ENCODE data around the gene UBAP1L. TPM values are rescaled to one million over a fixed set of nuclear protein-coding genes. Genes with fewer than 3 reads are reported as not detected.
A peak's percentile ranks its signal among the peaks of the same experiment; 100 is the strongest.

The UBAP1L gene
- total and polyA plus RNA-seq, 8 donors = 1.8 to 5.3 (median 3.0) TPM; not detected in 2

- H3K36me3 ChIP-seq = peaks cover 0 to 23% (median 3%) of the 10 kb centered on the region in 4 donors
- H3K4me3 ChIP-seq = no peak overlapping the region
- TF ChIP-seq POLR2AphosphoS5 (IDR thresholded peaks at IDR 0.05) (no peak), EP300 (IDR thresholded peaks at IDR 0.05) (no peak), POLR2A (IDR thresholded peaks at IDR 0.05) (no peak)
- TF ChIP-seq, protein P1, sequence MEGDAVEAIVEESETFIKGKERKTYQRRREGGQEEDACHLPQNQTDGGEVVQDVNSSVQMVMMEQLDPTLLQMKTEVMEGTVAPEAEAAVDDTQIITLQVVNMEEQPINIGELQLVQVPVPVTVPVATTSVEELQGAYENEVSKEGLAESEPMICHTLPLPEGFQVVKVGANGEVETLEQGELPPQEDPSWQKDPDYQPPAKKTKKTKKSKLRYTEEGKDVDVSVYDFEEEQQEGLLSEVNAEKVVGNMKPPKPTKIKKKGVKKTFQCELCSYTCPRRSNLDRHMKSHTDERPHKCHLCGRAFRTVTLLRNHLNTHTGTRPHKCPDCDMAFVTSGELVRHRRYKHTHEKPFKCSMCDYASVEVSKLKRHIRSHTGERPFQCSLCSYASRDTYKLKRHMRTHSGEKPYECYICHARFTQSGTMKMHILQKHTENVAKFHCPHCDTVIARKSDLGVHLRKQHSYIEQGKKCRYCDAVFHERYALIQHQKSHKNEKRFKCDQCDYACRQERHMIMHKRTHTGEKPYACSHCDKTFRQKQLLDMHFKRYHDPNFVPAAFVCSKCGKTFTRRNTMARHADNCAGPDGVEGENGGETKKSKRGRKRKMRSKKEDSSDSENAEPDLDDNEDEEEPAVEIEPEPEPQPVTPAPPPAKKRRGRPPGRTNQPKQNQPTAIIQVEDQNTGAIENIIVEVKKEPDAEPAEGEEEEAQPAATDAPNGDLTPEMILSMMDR (IDR thresholded peaks at IDR 0.05) = no peak
- peaks cover 0 to 50% (median 9%) of the 10 kb centered on the region in 4 donors for H3K4me1 ChIP-seq
- no peak for DNase-seq
- peaks cover 0 to 4% (median 0%) of the 10 kb centered on the region in 3 donors for H3K27me3 ChIP-seq
- no peaks in the 10 kb centered on the region for H3K9me3 ChIP-seq
- H3K27ac ChIP-seq = peak overlapping the region in 2 of 5 donors; percentile 28 to 38
- 76 to 91% (median 86%) methylated on average over 4 of the region's 4 CpGs for WGBS, 5 donors
- intact Hi-C loops (cut with DNase I; ENCODE audit: low total_unique reads) = no loop called here
These were observed 54.9 kb downstream of the UBAP1L start for GRCh38 chr15:65059931-65060596.

DNA sequence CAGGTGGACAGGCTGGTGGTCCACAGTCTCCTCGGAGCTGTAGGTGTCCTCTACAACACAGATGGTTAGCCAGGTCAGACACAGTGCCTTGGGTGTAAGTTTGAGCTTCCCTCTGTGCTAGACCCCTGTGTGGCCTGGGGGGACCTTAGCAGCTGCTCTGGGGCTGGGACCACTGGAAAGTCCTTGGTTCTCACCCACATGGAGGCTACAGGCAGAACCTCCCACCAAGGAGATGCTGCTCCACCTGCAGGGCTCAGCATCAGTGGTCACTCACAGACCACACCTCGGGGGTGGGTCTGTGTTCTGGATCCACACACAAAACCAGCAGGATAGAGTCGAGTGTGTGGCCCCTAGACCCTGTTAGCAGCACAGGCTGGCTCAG is 55.6 kb downstream of the UBAP1L start:
- no peak for DNase-seq
- Histone ChIP-seq H3K9me3 (no peaks in the 10 kb centered on the region), H3K4me3 (no peak overlapping the region), H3K27me3 (no peaks in the 10 kb centered on the region), H3K36me3 (peaks cover 0 to 23% (median 3%) of the 10 kb centered on the region in 4 donors), H3K4me1 (peaks cover 0 to 57% (median 12%) of the 10 kb centered on the region in 4 donors), H3K27ac (peak overlapping the region in 1 of 5 donors; percentile 28)
- 72 to 90% (median 78%) methylated on average over 3 of the region's 3 CpGs for WGBS, 5 donors
- intact Hi-C loops (cut with DNase I; ENCODE audit: low total_unique reads) = no loop called here
- TF ChIP-seq, protein P1 (IDR thresholded peaks at IDR 0.05) = no peak
- TF ChIP-seq POLR2AphosphoS5 (IDR thresholded peaks at IDR 0.05) = no peak
- TF ChIP-seq EP300 (IDR thresholded peaks at IDR 0.05) = no peak
- TF ChIP-seq POLR2A (IDR thresholded peaks at IDR 0.05) = no peak

DNA sequence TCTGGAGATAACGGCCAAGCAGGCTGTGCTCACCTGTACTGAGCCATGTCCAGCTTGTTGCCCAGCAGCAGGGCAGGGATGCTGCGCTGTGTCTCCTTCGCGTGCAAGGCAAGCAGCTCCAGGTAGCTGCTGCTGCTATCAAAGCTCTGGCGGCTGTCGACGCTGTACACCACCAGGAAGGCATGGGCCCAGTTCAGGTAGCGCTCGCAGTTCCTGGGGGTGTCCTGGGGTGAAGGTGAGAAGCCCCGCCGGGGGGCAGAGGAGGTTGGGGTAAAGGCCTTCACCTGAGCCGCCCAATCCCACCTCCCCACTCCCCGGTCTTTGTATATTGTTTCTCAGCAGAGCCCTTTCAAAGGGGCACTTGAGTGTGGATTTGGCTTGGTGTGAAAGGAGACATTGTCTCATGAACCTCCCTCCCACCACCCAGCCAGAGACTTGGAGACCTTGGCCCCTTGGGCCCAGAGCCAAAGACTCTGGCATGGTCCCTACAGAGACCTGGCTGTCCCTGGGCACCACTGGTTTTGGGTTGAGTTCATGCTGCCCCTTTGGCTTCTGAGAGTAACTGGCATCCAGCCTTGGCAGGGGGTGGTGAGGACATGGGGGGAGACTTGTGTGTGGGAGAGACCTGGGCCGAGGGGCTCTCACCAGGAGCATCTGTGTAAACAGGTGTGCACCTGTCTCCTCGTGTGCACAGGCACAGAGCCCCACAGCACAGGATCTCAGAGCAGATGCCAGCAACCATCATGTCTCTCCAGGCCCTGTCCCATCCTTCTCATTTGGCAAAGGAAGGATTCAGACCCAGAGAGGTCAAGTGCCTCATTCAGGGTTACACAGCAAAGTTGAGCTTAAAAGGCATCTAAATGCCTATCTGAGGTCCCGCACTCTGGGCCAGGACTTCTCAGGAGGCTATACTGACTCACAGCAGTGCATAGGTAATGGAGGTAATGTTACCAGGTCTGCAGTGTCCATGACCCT is 56.3 kb downstream of the UBAP1L start:
- Histone ChIP-seq H3K27ac (peak overlapping the region in 1 of 5 donors; percentile 28), H3K36me3 (peaks cover 0 to 23% (median 5%) of the 10 kb centered on the region in 4 donors), H3K9me3 (no peaks in the 10 kb centered on the region), H3K4me3 (no peak overlapping the region), H3K27me3 (no peaks in the 10 kb centered on the region), H3K4me1 (peaks cover 0 to 59% (median 12%) of the 10 kb centered on the region in 4 donors)
- no peak for TF ChIP-seq EP300 (IDR thresholded peaks at IDR 0.05)
- TF ChIP-seq, protein P1 (IDR thresholded peaks at IDR 0.05) = no peak
- TF ChIP-seq POLR2AphosphoS5 (IDR thresholded peaks at IDR 0.05) = no peak
- TF ChIP-seq POLR2A (IDR thresholded peaks at IDR 0.05) = no peak
- 80 to 92% (median 83%) methylated on average over 15 to 16 of the region's 16 CpGs for WGBS, 5 donors
- intact Hi-C loops (cut with DNase I; ENCODE audit: low total_unique reads) = no loop called here
- DNase-seq = no peak

DNA sequence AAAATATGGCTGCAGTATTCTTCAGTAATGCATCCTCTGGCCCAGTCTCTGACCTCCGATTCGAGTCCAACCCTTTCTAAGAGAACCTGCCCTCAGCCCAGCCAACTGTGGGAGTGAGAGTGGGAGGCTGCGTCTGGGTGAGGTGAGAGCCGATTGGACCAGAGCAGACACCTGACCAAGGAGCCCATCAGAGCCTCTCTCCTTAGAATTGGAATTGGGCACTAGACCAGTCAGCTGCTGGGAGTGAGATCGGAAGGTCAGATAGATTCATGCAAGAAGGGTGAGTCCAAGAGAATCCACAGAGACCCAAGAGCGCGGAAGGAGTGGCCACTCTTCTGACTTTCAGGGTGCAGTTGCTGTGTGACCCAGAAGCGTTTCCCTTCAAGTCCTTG is 57.5 kb downstream of the UBAP1L start:
- no peak for TF ChIP-seq EP300 (IDR thresholded peaks at IDR 0.05)
- no peak for TF ChIP-seq POLR2A (IDR thresholded peaks at IDR 0.05)
- no peak for TF ChIP-seq POLR2AphosphoS5 (IDR thresholded peaks at IDR 0.05)
- TF ChIP-seq, protein P1 (IDR thresholded peaks at IDR 0.05) = no peak
- Histone ChIP-seq H3K4me1 (peaks cover 0 to 56% (median 9%) of the 10 kb centered on the region in 4 donors), H3K27me3 (no peaks in the 10 kb centered on the region), H3K9me3 (no peaks in the 10 kb centered on the region), H3K4me3 (no peak overlapping the region), H3K36me3 (peaks cover 0 to 23% (median 7%) of the 10 kb centered on the region in 4 donors), H3K27ac (peak overlapping the region in 1 of 5 donors; percentile 45)
- intact Hi-C loops (cut with DNase I; ENCODE audit: low total_unique reads) = no loop called here
- WGBS, 5 donors = 78 to 96% (median 93%) methylated on average over 5 to 8 of the region's 8 CpGs
- DNase-seq = no peak
